HG03378 (cell line): ENCODE data around the gene ETV2.
"Not testable (repeated sequence)": the region's sequence is repeated elsewhere in the genome, so short reads cannot be mapped to it uniquely, and the experiment has no call there.

Experiments used
- ATAC-seq: cut with Tn5 transposase; IDR thresholded peaks from one replicate; pipeline ENCODE4 v1.9.1; 2021; ENCODE audit warnings: mild to moderate bottlenecking, moderate library complexity; ENCODE audit not compliant: unreplicated experiment

Gene ETV2

DNA sequence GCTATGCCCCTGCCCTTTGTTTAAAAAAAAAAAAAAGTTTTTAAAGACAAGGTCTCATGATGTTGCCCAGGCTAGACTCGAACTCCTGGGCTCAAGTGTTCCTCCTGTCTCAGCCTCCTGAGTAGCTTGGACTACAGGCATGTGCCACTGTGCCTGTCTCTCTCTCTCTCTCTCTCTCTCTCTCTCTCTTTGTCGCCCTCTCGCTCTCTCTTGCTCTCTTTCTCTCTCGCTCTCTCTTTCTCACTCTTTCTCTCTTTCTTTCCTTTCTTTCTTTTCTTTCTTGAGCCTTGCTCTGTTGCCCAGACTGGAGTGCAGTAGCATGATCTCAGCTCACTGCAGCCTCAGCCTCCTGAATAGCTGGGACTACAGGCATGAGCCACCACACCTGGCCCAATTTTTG is 14.1 kb downstream of the ETV2 start:
- ATAC-seq, result no peak

DNA sequence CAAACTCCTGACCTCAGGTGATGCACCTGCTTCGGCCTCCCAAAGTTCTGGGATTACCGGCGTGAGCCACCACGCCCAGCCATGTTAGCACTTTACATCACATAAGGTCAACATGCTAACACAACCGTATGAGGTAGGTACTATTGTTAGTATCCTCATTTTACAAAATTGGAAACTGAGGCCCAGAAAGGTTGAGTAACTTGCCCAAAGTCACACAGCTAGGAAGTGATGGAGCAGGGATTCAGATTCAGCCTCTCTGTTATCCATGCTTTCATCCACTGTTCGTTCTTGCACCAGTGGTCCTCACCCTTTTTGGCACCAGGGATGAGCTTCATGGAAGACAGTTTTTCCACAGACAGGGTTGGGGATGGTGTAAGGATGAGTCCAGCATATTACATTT is 15.2 kb downstream of the ETV2 start:
- no peak for ATAC-seq

DNA sequence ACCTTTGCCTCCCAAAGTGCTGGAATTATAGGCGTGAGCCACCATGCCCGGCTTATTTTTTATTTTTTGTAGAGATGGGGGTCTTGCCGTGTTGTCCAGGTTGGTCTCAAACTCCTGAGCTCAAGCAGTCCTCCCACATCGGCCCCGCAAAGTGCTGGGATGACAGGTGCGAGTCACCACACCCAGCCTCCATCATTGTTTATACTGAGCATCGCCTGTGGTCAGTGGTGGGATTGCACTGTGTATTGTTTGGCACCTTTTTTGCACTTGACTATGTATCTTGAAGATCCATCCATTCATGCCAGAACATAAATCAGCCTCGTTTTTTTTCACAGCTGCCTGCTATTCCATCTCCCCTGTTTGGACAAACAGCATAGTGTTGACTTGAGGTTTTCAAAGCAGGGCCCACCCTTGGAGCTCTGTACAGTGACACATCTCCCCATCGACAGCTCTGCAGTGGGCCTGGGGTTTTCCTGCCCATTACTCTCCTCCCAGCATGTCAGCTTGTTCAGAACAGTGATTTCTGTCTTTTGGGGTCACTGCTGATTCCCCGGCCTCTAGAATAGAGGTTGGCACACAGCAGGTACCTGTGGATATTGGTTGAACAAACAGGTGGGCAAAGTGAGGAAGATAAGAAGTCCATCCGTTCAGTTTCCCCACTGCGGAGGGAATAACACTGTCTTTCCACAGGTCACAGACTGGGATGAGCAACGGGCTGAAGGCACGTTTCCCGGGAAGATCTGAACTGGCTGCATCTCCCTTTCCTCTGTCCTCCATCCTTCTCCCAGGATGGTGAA is 16.6 kb downstream of the ETV2 start:
- no peak for ATAC-seq

- no peak for ATAC-seq
Observed at GRCh38 chr19:35661995-35662340, 20.4 kb downstream of the ETV2 start.

- ATAC-seq, result no peak
Observed at GRCh38 chr19:35663981-35664380, 22.4 kb downstream of the ETV2 start.

DNA sequence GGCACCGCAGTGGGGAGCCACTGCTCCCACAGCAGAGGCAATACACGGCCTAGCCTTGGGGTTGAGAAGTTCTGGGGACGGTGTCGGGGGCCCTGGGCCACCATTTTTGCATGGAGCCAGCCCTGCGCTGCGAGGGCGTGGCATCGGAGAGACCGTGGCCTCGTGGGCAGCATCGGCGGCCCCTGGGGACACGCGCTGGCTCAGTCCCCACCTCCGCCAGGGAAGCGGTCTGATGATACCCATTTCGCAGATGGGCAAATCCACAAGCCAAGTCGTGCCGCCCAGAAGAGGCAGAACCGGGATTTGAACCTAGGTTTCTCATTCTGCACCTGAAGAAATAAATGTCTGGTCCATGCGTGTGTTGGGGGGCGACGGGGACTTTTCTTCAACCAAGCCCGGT is 23.6 kb downstream of the ETV2 start:
- ATAC-seq, result no peak

DNA sequence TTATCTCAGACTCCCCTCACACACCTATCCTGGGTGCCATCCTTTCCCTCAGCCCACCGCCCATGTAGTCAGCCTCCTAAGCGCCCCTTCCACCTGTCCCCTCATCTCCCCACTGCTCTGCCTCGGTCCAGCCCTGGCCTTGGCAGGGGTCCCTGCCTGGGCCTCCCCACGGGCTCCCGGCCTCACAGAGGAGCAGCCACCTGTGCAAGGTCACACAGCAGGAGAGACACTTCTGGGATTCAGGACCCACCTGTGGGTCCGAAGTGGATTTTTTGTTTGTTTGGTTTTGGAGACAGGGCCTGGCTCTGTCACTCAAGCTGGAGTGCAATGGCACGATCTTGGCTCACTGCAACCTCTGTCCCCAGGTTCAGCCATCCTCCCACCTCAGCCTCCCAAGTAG is 24.1 kb downstream of the ETV2 start:
- no peak for ATAC-seq

DNA sequence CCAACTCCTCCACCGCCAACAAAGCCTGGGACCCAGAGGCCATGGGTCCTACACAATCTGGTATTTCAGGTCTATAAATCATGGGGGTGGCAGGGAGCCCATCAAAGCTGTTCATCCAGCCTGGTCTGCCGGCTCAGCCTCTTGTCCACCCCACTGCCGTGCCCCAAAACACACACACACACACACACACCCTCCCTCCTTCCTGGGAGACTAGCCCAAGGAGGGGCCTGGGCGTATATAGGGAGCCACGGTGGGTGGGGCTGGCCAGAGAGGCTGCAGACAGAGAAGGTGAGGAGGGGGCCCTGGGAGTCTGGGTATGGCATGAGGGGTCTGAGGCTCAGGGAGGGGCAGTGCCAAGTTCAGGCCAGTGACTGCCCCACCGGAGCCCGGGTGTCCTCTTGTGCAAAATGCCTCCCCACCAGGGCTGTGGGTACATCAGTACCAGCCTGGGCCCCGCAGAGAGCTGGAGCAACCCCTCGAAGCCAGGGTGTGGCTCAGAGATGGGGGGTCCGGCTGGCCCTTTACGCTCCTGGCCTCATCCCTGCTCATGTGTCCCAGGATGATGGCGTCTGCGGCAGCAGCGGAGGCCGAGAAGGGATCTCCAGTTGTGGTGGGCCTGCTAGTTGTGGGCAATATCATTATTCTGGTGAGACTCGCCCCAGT is 24.8 kb downstream of the ETV2 start, which contains the start of gene UPK1A:
Gene UPK1A, plus strand, starts transcription at position 267 of the 663 bp plus-strand sequence. Its CDS starts 296 bp downstream, at position 563.
- ATAC-seq, result no peak

DNA sequence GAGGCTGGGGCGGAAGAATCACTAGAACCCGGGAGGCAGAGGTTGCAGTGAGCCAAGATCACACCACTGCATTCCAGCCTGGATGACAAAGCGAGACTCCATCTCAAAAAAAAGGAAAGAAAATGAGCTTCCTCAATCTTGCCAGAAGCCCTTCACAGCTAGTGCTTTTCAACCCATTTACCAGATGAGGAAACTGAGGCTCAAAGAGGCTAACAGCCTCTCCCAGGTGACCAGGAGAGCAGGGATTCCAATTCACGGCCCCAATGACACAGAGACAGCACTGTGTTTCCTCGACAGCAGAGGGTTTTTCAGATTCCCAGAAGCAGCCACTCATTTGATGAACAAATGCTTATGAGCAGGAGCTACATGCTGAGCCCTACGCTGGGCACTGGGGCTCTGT is 28.0 kb downstream of the ETV2 start:
- no peak for ATAC-seq

DNA sequence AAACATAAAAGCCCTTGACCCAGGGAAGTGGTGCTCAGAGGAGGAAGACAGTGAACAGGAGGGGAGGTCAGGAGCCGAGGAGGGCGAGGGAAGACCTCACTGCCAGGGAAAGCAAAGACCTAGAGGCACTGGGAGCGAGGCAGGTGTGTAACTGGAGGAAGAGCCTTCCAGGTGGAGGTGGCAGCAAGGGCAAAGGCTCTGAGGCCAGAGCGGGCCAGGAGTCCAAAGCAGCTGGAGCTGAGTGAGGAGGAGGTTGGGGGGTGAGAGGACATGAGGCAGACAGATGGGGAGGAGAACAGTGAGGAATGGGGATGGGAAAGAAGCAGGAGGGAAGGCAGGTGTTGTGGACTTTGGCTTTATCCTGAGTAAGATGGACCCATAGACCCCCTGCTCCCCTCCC is 28.4 kb downstream of the ETV2 start:
- ATAC-seq, result no peak

GRCh38 chr19:35670686-35671085 is 29.1 kb downstream of the ETV2 start:
- no peak for ATAC-seq

DNA sequence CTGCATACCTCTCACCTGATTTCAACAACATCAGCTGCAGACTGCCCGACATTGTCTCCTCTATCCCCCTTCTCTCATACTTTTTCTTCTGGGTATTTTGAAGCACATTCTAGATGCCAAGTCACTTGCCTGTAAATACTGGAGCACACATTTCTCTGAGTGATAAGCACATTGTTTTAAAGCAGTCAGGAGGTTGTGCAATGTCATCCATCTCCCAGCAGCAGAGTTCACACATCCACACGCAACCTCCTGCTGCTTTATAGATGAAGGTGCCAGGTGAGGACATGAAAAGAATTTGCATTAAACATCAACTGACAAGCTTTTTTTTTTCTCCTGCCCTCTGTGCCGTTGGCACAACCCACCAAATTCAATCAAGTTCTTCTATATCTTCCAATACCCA is 30.3 kb downstream of the ETV2 start:
- no peak for ATAC-seq

DNA sequence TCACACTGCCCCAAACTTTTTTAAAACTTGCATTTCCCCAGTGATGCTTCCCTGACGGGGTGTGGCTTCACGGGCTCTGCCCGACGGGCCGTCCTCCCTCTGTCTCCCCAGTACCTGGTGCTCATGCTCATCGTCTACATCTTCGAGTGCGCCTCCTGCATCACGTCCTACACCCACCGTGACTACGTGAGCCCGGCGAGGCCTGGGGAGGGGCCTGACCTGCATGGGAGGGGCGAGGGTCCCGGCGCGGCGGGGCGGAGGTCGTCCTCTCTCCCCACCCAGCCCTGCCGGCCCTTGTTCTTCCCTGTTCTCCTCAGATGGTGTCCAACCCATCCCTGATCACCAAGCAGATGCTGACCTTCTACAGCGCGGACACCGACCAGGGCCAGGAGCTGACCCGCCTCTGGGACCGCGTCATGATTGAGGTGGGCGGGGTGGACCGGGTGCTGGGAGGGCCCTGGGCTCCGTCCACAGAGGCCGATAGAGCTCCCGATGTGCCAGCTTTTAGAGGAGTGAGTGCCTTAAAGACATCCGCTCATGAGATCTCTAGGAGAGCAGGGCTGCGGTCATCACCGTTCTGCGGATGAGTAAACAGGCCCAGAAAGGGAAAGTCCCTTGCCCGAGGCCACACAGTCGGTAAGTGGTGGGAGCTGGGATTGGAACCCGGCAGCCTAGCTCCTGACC is 31.7 kb downstream of the ETV2 start:
- ATAC-seq, result no peak

GRCh38 chr19:35675589-35676140 is 34.1 kb downstream of the ETV2 start:
- no peak for ATAC-seq

DNA sequence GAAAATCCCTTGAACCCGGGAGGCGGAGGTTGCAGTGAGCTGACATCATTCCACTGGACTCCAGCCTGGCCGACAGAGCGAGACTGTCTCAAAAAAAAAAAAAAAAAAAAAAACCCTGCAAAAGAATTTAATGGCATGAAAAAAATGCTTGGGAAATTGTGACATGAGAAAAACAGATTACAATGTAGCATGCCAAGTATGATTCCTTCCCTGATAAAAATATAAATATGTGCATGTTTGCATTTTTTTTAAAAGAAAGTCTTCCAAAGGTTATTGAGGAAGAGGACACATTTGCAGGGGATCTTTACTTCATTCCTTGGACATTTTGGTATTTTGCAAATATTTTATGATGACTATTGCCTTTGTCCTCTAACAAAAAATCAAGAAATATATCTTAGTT is 48.3 kb downstream of the ETV2 start:
- ATAC-seq, result no peak

DNA sequence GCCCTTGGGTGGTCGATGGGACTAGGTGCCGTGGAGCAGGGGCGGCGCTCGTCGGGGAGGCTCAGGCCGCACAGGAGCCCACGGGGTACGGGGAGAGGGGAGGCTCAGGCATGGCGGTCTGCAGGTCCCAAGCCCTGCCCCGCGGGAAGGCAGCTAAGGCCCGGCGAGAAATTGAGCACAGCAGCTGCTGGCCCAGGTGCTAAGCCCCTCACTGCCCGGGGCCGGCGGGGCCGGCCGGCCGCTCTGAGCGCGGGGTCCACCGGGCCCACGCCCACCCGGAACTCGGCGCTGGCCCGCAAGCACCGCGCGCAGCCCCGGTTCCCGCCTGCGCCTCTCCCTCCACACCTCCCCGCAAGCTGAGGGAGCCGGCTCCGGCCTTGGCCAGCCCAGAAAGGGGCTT is 49.6 kb downstream of the ETV2 start:
- ATAC-seq, result not testable (repeated sequence)

- ATAC-seq, result no peak
Observed at GRCh38 chr19:35692010-35692409, 50.5 kb downstream of the ETV2 start.

DNA sequence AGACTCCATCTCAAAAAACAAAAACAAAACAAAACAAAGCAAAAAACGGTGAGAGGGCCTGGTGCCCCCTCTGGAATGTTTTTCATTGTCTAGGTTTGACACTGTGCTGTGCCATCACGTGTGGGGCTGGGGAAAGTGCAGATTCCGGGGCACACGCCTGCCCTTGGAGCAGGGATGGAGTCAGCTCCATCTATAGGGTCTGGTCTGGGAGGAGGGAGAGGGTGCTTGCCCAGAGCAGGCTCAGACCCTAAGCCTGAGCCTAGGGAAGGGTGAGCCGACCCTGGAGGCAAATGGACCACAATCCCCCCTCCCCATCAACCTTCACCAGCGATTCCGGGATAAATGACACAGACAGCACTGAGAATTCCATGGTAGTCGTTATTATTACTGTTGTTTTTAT is 51.9 kb downstream of the ETV2 start:
- ATAC-seq, result no peak

DNA sequence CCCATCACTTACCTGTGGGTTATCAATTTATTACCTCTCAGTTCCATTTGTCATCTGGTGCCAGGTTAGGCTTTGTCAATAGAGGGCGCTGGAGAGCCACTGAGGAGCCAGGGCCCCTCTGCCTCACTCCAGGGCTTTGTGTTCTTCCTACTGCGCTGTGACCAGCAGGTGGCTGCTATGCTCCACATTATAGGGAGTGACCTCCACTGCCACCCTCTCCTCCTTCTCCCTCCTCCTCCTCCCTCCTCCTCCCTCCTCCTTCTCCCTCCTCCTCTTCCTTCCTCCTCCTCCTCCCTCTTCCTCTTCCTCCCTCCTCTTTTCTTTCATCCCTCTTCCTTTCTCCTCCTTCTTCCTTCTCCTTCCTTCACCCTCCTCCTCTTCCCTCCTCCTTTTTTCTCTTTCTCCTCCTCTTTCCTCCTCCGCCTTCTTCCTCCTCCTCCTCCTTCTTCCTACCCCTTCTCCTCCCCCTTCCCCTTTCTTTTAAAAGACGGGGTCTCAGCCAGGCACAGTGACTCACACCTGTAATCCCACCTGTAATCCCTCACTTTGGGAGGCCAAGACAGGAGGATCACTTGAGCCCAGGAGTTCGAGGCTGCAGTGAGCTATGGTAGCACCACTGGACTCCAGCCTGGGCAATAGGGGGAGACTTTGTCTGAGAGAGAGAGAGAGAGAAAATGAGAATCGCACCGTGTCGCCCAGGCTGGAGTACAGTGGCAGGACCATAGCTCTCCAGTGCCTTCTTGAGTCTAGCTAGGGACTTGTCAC is 52.5 kb downstream of the ETV2 start:
- peak; percentile 80 for ATAC-seq
